ENCODE data around the gene TRIP13. TPM values are rescaled to one million over a fixed set of nuclear protein-coding genes. Genes with fewer than 3 reads are reported as not detected.
"Not testable (repeated sequence)": the region's sequence is repeated elsewhere in the genome, so short reads cannot be mapped to it uniquely, and the experiment has no call there.

TRIP13 gene
- total RNA-seq, 1 experiment from 2014 or later, result 42.6 TPM

DNA sequence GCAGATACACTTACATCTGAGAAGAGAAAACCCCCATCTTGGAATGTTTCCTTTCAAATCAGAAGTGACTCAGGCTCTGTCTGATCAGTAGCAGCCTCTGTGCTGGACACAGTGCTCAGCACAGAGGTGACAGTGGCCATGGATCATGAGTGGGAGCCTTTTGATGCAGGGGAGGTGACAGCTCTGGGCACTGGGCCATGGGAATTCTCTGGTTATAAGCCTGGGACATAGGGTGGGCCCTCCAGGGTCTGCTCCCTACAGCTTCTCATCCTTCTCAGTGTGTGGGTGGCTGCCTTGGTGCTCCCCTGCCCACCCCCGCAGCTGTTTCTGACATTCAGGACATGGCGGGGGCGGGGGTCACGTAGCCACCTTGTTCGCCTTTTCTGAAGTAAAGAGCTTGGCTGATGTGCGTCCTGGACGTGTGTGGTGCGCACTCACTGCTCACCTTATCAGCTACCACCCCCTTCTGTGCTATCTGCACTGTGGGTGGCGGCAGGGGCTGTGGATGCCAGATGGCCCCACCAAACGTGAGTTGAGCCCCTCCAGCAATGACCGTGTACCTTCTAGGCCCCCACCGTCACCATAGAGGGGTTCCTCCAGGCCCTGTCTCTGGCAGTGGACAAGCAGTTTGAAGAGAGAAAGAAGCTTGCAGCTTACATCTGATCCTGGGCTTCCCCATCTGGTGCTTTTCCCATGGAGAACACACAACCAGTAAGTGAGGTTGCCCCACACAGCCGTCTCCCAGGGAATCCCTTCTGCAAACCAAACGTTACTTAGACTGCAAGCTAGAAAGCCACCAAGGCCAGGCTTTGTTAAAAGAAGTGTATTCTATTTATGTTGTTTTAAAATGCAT, 24.0 kb downstream of the TRIP13 start:
- no peak overlapping the region; the same call in 1 of the 2 replicates for H3K14ac ChIP-seq (ENCODE audit: insufficient read depth, low read length)
- H3K18ac ChIP-seq (ENCODE audit: insufficient read length, low read depth, low read length), result no peak overlapping the region
- no peak for DNase-seq
- H3K27me3 Mint-ChIP-seq (ENCODE audit: low read depth), result no peaks in the 10 kb centered on the region
- H4K8ac ChIP-seq (replicated peaks; ENCODE audit: insufficient read length, low read depth, low read length), result no peak overlapping the region
- no peak overlapping the region for H4K91ac ChIP-seq (ENCODE audit: insufficient read length, low read depth, low read length)
- no peaks in the 10 kb centered on the region for H3K9me3 ChIP-seq (ENCODE audit: control insufficient read depth, low read depth, low read length)
- H3K27me3 ChIP-seq (ENCODE audit: insufficient read depth, low read length), result no peaks in the 10 kb centered on the region
- H2BK15ac ChIP-seq (ENCODE audit: low read depth, low read length), result no peak overlapping the region
- no peak overlapping the region for H3K27ac Mint-ChIP-seq
- no peak overlapping the region for H2BK5ac ChIP-seq (ENCODE audit: insufficient read length, low read length)
- H3K56ac ChIP-seq (ENCODE audit: insufficient read length, low read depth, low read length), result no peak overlapping the region
- no peaks in the 10 kb centered on the region for H3K79me1 ChIP-seq (ENCODE audit: insufficient read depth, low read depth, low read length, poor library complexity, severe bottlenecking)
- no peak overlapping the region for H3T11ph ChIP-seq (ENCODE audit: low read length)
- H2BK20ac ChIP-seq (ENCODE audit: low read depth, low read length, poor library complexity, severe bottlenecking), result no peak overlapping the region
- H3K36me3 Mint-ChIP-seq (ENCODE audit: insufficient read depth in 1 of 3, low read depth in 3 of 3), result peaks cover 25 to 72% (median 63%) of the 10 kb centered on the region in 3 experiments; a peak in 6 of 7 replicates
- H3K23ac ChIP-seq (ENCODE audit: insufficient read length, low read depth, low read length), result no peak overlapping the region
- no peak overlapping the region for H3K9ac ChIP-seq (ENCODE audit: extremely low read depth, insufficient read length, low read length)
- no peak overlapping the region for H2AFZ ChIP-seq (ENCODE audit: low read length)
- no CpG with 5 or more reads among the region's 14 CpGs for WGBS (ENCODE audit: extremely low coverage, insufficient read length, low lambda C conversion rate)
- H3K23me2 ChIP-seq (ENCODE audit: insufficient read length, low read depth, low read length, poor library complexity, severe bottlenecking), result no peaks in the 10 kb centered on the region
- H4K20me1 ChIP-seq (ENCODE audit: control insufficient read depth, insufficient read depth, insufficient read length), result no peaks in the 10 kb centered on the region
- H3K4me2 ChIP-seq (ENCODE audit: insufficient read depth, insufficient read length, low read length), result no peak overlapping the region
- no peak overlapping the region for H3K4ac ChIP-seq (ENCODE audit: low read depth, low read length)
- H3K27ac ChIP-seq (ENCODE audit: insufficient read length, low read depth, low read length), result no peak overlapping the region
- no peak overlapping the region for H2BK12ac ChIP-seq (ENCODE audit: insufficient read length, low read depth, low read length)
- no peaks in the 10 kb centered on the region for H3K9me3 Mint-ChIP-seq
- no peak overlapping the region for H2AK5ac ChIP-seq (ENCODE audit: insufficient read length, low read length)
- H3K4me3 Mint-ChIP-seq, result no peak overlapping the region
- no peaks in the 10 kb centered on the region for H3K4me1 ChIP-seq (ENCODE audit: insufficient read depth, low read length)
- no peak overlapping the region for H4K5ac ChIP-seq (ENCODE audit: insufficient read length, low read depth, low read length)
- no peak overlapping the region for H2BK120ac ChIP-seq (ENCODE audit: low read depth, low read length, poor library complexity, severe bottlenecking)
- TF ChIP-seq, protein P1, sequence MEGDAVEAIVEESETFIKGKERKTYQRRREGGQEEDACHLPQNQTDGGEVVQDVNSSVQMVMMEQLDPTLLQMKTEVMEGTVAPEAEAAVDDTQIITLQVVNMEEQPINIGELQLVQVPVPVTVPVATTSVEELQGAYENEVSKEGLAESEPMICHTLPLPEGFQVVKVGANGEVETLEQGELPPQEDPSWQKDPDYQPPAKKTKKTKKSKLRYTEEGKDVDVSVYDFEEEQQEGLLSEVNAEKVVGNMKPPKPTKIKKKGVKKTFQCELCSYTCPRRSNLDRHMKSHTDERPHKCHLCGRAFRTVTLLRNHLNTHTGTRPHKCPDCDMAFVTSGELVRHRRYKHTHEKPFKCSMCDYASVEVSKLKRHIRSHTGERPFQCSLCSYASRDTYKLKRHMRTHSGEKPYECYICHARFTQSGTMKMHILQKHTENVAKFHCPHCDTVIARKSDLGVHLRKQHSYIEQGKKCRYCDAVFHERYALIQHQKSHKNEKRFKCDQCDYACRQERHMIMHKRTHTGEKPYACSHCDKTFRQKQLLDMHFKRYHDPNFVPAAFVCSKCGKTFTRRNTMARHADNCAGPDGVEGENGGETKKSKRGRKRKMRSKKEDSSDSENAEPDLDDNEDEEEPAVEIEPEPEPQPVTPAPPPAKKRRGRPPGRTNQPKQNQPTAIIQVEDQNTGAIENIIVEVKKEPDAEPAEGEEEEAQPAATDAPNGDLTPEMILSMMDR (conservative IDR thresholded peaks at IDR 0.05), result no peak
- no peaks in the 10 kb centered on the region for H3K79me2 ChIP-seq (ENCODE audit: insufficient read depth, low read length)
- H3K4me1 Mint-ChIP-seq, result peaks cover 3 to 7% of the 10 kb centered on the region in 2 experiments

GRCh38 chr5:918717-919116, 26.0 kb downstream of the TRIP13 start:
- not testable (repeated sequence) for H4K8ac ChIP-seq (replicated peaks; ENCODE audit: insufficient read length, low read depth, low read length); H3K4me2 ChIP-seq (ENCODE audit: insufficient read depth, insufficient read length, low read length); H3K4ac ChIP-seq (ENCODE audit: low read depth, low read length); H2AFZ ChIP-seq (ENCODE audit: low read length); H3K9ac ChIP-seq (ENCODE audit: extremely low read depth, insufficient read length, low read length); H2BK20ac ChIP-seq (ENCODE audit: low read depth, low read length, poor library complexity, severe bottlenecking); H3K56ac ChIP-seq (ENCODE audit: insufficient read length, low read depth, low read length); H2BK12ac ChIP-seq (ENCODE audit: insufficient read length, low read depth, low read length); H3K14ac ChIP-seq (ENCODE audit: insufficient read depth, low read length); DNase-seq; H2BK15ac ChIP-seq (ENCODE audit: low read depth, low read length); H3K23ac ChIP-seq (ENCODE audit: insufficient read length, low read depth, low read length); H3K23me2 ChIP-seq (ENCODE audit: insufficient read length, low read depth, low read length, poor library complexity, severe bottlenecking); H3K9me3 Mint-ChIP-seq; H3K27ac ChIP-seq (ENCODE audit: insufficient read length, low read depth, low read length); H4K20me1 ChIP-seq (ENCODE audit: control insufficient read depth, insufficient read depth, insufficient read length); H4K5ac ChIP-seq (ENCODE audit: insufficient read length, low read depth, low read length); H3K4me3 Mint-ChIP-seq; H3K27ac Mint-ChIP-seq; H2BK5ac ChIP-seq (ENCODE audit: insufficient read length, low read length); H3T11ph ChIP-seq (ENCODE audit: low read length); H2AK5ac ChIP-seq (ENCODE audit: insufficient read length, low read length); H3K9me3 ChIP-seq (ENCODE audit: control insufficient read depth, low read depth, low read length); H3K4me1 ChIP-seq (ENCODE audit: insufficient read depth, low read length); H3K27me3 Mint-ChIP-seq (ENCODE audit: low read depth); H3K79me1 ChIP-seq (ENCODE audit: insufficient read depth, low read depth, low read length, poor library complexity, severe bottlenecking); H2BK120ac ChIP-seq (ENCODE audit: low read depth, low read length, poor library complexity, severe bottlenecking); H3K27me3 ChIP-seq (ENCODE audit: insufficient read depth, low read length); H4K91ac ChIP-seq (ENCODE audit: insufficient read length, low read depth, low read length); H3K18ac ChIP-seq (ENCODE audit: insufficient read length, low read depth, low read length); H3K4me1 Mint-ChIP-seq; H3K79me2 ChIP-seq (ENCODE audit: insufficient read depth, low read length)
- no CpG with 5 or more reads among the region's 5 CpGs for WGBS (ENCODE audit: extremely low coverage, insufficient read length, low lambda C conversion rate)
- peaks cover 20 to 53% (median 47%) of the 10 kb centered on the region in 3 experiments; a peak in 6 of 7 replicates for H3K36me3 Mint-ChIP-seq (ENCODE audit: insufficient read depth in 1 of 3, low read depth in 3 of 3)

Data from H9 (cell line).